NCI-H2196 treated with DMSO at 0.1 percent for 48 hours (cell line): ENCODE measurements around the gene ENO1.

Experiments used
- DNase-seq: peaks from one replicate; lab custom pipeline; 2025; ENCODE audit not compliant: unreplicated experiment; lab: John Stamatoyannopoulos, UW

Gene ENO1

GRCh38 chr1:8815582-8816151 lies 62.8 kb downstream of the ENO1 start:
- no peak for DNase-seq

GRCh38 chr1:8814865-8815264 lies 63.6 kb downstream of the ENO1 start:
- DNase-seq: peak; percentile 33

GRCh38 chr1:8813991-8814390 lies 64.5 kb downstream of the ENO1 start:
- DNase-seq: no peak

GRCh38 chr1:8813016-8813763 lies 65.3 kb downstream of the ENO1 start:
- no peak for DNase-seq

- DNase-seq: no peak
These were observed 66.4 kb downstream of the ENO1 start for GRCh38 chr1:8812081-8812480.
